22Rv1 (cell line): ENCODE measurements around the gene PSMA3.
"Not testable (repeated sequence)": the region's sequence is repeated elsewhere in the genome, so short reads cannot be mapped to it uniquely, and the experiment has no call there.

Source experiments
- H3K27ac ChIP-seq: fragments of 450-650 bp; 2 replicates; pipeline ENCODE4 v1.5.1; 2017
- ZFX ChIP-seq: fragments of 450-650 bp; IDR thresholded peaks from 2 replicates; pipeline ENCODE4 v1.6.1; 2017; ENCODE audit warnings: antibody characterized with exemption, borderline replicate concordance
- TF ChIP-seq, protein P1 (sequence below): fragments of 450-650 bp; IDR thresholded peaks from 2 replicates; pipeline ENCODE4 v1.5.1; 2017; ENCODE audit warnings: mild to moderate bottlenecking

PSMA3 gene

DNA sequence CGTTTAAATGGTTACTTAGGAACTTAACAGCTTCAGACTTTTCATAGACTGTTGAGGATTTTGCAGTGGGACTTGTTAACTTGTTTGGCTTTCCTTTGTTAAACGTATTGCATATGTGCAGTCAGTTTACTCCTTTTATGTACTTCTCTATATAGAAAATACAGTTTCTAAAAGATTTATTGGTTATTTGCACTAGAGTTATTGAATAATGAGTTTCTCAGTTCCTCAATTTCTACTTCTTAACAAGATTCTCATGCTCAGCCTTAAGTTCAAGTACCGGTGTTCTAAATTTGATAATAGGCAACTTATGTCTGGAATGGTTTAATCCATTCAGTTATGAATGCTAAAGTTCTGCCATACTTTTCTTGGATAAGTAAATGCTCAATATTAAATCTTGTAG, 919 bp downstream of the PSMA3 start:
- H3K27ac ChIP-seq: peak overlapping the region; percentile 92
- TF ChIP-seq, protein P1, sequence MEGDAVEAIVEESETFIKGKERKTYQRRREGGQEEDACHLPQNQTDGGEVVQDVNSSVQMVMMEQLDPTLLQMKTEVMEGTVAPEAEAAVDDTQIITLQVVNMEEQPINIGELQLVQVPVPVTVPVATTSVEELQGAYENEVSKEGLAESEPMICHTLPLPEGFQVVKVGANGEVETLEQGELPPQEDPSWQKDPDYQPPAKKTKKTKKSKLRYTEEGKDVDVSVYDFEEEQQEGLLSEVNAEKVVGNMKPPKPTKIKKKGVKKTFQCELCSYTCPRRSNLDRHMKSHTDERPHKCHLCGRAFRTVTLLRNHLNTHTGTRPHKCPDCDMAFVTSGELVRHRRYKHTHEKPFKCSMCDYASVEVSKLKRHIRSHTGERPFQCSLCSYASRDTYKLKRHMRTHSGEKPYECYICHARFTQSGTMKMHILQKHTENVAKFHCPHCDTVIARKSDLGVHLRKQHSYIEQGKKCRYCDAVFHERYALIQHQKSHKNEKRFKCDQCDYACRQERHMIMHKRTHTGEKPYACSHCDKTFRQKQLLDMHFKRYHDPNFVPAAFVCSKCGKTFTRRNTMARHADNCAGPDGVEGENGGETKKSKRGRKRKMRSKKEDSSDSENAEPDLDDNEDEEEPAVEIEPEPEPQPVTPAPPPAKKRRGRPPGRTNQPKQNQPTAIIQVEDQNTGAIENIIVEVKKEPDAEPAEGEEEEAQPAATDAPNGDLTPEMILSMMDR: no peak
- TF ChIP-seq ZFX: no peak

DNA sequence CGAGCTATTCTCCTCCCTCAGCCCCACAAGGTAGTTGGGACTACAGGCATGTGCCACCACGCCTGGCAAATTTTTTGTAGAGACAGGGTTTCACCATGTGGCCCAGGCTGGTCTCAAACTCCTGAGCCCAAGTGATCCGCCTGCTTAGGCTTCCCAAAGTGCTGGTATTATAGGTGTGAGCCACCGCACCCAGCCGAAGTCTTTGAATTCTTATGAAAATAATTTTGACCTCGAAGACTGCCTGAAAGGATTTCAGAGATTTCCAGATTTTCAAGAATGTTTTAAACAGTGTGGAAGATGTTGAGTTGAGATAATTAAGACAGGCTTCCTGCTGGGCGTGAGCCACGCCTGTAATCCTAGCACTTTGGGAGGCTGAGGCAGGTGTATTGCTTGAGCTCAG, 5.0 kb downstream of the PSMA3 start:
- TF ChIP-seq, protein P1: no peak
- no peak for TF ChIP-seq ZFX
- no peak overlapping the region; the same call in 1 of the 2 replicates for H3K27ac ChIP-seq

DNA sequence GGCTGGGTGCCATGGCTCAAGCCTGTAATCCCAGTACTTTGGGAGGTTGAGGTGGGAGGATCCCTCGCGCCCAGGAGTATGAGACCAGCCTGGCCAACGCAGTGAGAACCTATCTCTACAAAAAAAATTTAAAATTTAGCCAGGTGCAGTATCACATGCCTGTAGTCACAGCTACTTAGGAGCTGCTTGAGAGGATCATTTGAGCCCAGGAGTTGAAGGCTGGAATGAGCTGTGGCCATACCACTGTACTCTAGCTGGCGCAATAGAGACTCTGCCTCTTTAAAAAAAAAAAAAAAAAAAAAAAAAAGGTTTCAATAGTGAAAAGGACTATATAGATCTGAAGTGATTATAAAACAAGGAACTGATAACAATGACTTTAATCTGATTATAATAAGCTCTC, 13.5 kb downstream of the PSMA3 start:
- no peak overlapping the region for H3K27ac ChIP-seq
- TF ChIP-seq, protein P1: no peak
- TF ChIP-seq ZFX: no peak

DNA sequence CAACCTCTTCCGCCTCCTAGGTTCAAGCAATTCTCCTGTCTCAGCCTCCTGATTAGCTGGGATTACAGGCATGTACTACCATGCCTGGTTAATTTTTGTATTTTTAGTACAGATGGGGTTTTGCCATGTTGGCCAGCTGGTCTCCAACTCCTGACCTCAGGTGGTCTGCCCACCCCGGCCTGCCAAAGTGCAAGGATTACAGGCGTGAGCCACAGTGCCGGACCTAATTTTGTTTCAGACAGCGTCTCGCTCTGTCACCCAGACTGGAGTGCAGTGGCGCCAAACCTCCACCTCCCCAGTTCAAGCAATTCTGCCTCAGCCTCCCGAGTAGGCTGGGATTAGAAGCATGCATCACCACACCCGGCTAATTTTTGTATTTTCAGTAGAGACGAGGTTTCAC, 17.4 kb downstream of the PSMA3 start:
- not testable (repeated sequence) for H3K27ac ChIP-seq

DNA sequence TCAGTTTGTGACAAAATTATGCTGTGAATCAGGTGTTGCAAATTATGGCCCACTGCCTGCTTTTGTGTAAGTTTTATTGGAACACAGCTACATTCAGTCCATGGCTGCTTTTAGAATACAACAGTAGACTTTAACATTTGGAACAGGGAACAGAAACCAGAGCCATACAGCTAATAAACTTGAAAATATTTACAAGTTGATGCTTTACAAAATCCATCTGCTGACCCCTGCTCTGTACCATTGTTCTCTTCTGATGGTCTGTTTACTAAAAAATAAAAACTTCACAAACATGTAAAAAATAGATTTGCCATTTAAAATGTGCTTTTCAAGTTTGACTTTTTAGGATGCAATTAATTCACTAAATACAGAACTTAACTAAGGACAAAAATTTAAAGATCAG, 20.8 kb downstream of the PSMA3 start:
- no peak for TF ChIP-seq ZFX
- TF ChIP-seq, protein P1: no peak
- H3K27ac ChIP-seq: no peak overlapping the region

DNA sequence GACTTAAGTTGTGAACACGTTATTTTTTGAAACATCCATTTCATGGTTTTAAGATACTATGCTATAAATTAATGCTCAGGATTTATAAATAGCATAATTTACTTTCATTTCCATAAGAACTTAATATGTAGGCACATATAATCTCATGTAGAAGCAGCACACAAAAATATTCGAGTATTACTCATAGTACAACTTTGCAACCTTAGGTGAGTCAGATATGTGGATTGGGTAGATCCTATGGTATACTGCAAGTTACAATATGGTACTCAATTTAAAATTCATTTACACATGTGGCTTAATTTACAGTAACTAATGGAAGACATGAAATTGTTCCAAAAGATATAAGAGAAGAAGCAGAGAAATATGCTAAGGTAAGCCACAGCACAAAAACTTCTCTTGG, 26.0 kb downstream of the PSMA3 start:
- no peak overlapping the region; the same call in 1 of the 2 replicates for H3K27ac ChIP-seq
- no peak for TF ChIP-seq ZFX
- TF ChIP-seq, protein P1: no peak

DNA sequence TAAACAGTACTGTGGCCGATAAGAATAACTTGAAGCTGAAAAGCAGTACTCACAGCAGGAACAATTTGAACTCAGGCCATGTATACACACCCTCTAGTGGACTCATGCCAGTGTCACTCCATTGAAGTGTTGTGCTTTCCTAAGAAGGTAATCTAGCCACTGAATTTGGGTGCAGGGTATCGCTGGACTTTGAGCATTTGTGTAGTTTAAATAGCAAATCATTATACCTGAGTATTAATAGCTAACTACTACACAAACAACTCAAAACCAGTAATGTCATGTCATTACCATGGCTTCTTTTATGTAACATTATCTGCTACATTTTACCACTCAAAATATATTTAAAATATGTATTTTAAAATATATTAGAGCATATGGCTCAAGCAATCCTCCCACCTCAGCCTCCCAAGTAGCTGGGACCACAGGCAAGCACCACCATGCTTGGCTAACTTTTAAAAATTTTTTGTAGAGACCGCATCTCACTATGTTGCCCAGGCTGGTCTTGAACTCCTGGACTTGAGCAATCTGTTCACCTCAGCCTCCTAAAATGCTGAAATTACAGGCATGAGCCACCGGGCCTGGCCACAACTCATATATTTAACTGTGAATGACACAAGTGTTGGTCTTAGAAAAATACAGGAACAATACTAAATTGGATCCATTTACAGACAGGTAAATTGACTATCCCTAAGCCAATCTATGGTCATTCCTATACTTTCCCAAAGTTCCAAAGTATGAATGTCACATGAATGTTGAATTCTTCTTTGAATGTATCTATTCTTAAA, 28.1 kb downstream of the PSMA3 start:
- TF ChIP-seq, protein P1: peak; percentile 28
- TF ChIP-seq ZFX: no peak
- 0 out of 2 replicates have a peak overlapping the region, but pooled peaks have one; percentile 3 for H3K27ac ChIP-seq
